ENCODE data around the gene FRMD4A. TPM values are rescaled to one million over a fixed set of nuclear protein-coding genes. Genes with fewer than 3 reads are reported as not detected.

The FRMD4A gene
- total RNA-seq, 2 donors from 2014 or later, result 8.6 to 10.2 TPM

DNA sequence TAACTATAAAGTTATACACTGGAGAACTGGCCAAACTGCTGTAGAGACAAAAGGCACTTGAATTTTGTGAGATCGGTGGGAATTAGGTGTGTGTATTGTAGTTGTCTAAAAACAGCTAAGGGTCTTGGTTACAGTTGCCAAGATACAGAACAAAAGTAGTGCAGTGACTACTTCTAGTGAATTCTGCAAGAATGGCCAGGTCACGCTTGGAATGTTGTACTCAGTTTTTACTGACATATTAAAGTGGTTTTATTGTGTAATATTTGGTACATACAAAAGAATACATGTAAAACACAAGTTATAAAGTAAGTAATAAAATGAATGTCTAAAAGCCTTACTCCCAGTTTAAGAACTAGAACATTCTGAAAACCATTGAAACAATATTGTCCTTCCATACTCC lies 701.6 kb downstream of the FRMD4A start:
- Histone ChIP-seq H3K27ac (no peak overlapping the region), H3K4me1 (no peaks in the 10 kb centered on the region), H3K36me3 (no peaks in the 10 kb centered on the region), H3K9ac (ENCODE audit: low read depth in 2 of 2, low read length in 2 of 2) (no peak overlapping the region), H3K9me3 (no peaks in the 10 kb centered on the region), H3K27me3 (no peaks in the 10 kb centered on the region), H3K4me3 (no peak overlapping the region)
- intact Hi-C loops (cut with DNase I), result no loop called here
- TF ChIP-seq, protein P1, sequence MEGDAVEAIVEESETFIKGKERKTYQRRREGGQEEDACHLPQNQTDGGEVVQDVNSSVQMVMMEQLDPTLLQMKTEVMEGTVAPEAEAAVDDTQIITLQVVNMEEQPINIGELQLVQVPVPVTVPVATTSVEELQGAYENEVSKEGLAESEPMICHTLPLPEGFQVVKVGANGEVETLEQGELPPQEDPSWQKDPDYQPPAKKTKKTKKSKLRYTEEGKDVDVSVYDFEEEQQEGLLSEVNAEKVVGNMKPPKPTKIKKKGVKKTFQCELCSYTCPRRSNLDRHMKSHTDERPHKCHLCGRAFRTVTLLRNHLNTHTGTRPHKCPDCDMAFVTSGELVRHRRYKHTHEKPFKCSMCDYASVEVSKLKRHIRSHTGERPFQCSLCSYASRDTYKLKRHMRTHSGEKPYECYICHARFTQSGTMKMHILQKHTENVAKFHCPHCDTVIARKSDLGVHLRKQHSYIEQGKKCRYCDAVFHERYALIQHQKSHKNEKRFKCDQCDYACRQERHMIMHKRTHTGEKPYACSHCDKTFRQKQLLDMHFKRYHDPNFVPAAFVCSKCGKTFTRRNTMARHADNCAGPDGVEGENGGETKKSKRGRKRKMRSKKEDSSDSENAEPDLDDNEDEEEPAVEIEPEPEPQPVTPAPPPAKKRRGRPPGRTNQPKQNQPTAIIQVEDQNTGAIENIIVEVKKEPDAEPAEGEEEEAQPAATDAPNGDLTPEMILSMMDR (IDR thresholded peaks at IDR 0.05), result no peak
- DNase-seq, result no peak

DNA sequence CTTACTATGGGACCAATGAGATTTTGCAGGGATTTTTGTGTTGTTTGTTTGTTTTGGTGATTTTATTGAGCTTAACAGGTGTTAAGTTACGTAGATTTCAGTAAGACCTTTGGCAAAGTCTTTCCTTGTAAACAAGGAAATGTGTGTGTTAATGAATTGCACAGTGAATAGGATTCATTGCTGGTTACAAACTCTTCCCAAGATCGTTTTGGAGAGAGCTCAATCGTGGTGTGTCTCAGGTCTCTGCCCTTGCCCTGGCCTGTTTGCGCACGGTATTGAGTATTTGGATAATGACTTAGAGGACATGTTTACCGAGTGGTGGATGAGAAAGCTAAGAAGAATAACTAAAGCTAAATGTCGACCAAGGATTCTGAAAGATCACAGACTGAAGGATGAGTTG lies 702.1 kb downstream of the FRMD4A start:
- Histone ChIP-seq H3K36me3 (no peaks in the 10 kb centered on the region), H3K9ac (ENCODE audit: low read depth in 2 of 2, low read length in 2 of 2) (no peak overlapping the region), H3K4me1 (no peaks in the 10 kb centered on the region), H3K9me3 (no peaks in the 10 kb centered on the region), H3K4me3 (no peak overlapping the region), H3K27ac (no peak overlapping the region), H3K27me3 (no peaks in the 10 kb centered on the region)
- no peak for DNase-seq
- TF ChIP-seq, protein P1 (IDR thresholded peaks at IDR 0.05), result no peak
- intact Hi-C loops (cut with DNase I), result no loop called here

DNA sequence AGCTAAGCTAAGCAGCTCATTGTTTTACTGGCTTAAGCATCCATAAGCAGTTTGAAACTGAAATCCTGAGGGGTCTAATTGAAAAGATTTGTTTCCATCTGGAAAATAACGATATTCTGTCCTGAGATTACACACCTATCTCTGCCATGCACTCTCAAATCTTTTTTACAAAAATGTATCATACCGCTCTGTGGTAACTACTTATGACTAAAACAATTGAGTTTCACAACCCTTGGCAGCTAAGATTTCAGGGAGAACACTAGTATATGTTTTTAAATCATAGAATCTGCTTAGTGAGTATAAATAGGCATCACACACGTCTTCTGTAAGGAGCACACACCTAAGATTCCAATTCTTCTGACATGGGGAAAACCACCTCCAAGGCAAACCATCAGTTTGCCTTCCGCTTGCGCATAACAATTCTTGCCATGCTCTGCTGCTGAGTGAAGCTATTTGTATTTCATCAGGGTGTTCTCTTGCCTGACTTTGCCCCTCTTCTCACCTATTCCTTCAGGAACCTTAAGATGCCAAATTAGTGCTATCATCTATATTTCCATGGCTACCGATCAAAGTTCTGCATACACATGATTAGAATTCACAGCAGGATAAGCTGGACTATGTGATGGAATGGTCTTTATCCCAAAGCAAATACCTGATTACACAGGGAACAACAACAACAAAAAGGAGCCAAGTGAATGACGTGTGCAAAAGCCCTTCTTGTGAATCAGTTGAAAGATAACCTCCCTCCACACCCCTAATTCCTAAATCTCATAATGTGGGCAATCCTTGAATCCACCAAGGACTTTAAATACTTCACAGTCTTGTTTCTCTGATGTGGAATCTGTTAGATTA lies 703.0 kb downstream of the FRMD4A start:
- intact Hi-C loops (cut with DNase I), result no loop called here
- H3K9ac ChIP-seq (ENCODE audit: low read depth in 2 of 2, low read length in 2 of 2), result no peak overlapping the region
- H3K27me3 ChIP-seq, result no peaks in the 10 kb centered on the region
- DNase-seq, result no peak
- no peak overlapping the region for H3K4me3 ChIP-seq
- TF ChIP-seq, protein P1 (IDR thresholded peaks at IDR 0.05), result no peak
- H3K27ac ChIP-seq, result no peak overlapping the region
- H3K9me3 ChIP-seq, result no peaks in the 10 kb centered on the region
- H3K36me3 ChIP-seq, result no peaks in the 10 kb centered on the region
- H3K4me1 ChIP-seq, result no peaks in the 10 kb centered on the region

GRCh38 chr10:13624630-13625029 lies 706.1 kb downstream of the FRMD4A start:
- TF ChIP-seq, protein P1 (IDR thresholded peaks at IDR 0.05), result no peak
- Histone ChIP-seq H3K36me3 (no peaks in the 10 kb centered on the region), H3K4me3 (no peak overlapping the region), H3K27ac (no peak overlapping the region), H3K27me3 (no peaks in the 10 kb centered on the region), H3K9me3 (no peaks in the 10 kb centered on the region), H3K4me1 (no peaks in the 10 kb centered on the region), H3K9ac (ENCODE audit: low read depth in 2 of 2, low read length in 2 of 2) (no peak overlapping the region)
- no peak for DNase-seq
- intact Hi-C loops (cut with DNase I), result no loop called here

DNA sequence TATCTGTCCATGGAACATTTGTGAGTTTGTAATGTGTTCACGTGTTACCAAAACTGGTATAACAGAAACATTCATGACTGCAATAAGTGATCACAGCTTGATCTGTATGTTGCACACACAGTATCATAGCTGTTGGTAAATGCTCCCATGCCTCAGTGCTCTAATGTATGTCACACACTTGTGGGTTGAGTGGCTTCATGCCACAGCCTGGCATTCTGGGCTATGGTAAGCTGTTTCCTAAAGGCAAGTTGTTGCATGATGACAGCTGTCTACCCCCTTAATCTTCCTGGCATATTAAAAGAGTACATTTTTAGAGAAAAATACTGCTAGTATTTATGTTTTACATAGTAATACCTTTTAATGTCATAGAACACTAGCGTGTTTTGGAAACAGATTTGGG lies 708.8 kb downstream of the FRMD4A start:
- TF ChIP-seq, protein P1 (IDR thresholded peaks at IDR 0.05), result no peak
- Histone ChIP-seq H3K27me3 (no peaks in the 10 kb centered on the region), H3K4me1 (no peaks in the 10 kb centered on the region), H3K9me3 (no peaks in the 10 kb centered on the region), H3K27ac (no peak overlapping the region), H3K4me3 (no peak overlapping the region), H3K36me3 (no peaks in the 10 kb centered on the region), H3K9ac (ENCODE audit: low read depth in 2 of 2, low read length in 2 of 2) (no peak overlapping the region)
- intact Hi-C loops (cut with DNase I), result no loop called here
- no peak for DNase-seq
